Rectal smooth muscle tissue (tissue), 1 donor: Measurements from ENCODE around the gene SPATS1.

Source experiments
- H3K27ac ChIP-seq: one replicate; pipeline ENCODE4 v1.7.0; 2013; ENCODE audit warnings: low read depth, low read length, inconsistent platforms
- H3K27me3 ChIP-seq: one replicate; pipeline ENCODE4 v1.7.0; 2013; ENCODE audit warnings: low read length; ENCODE audit not compliant: control insufficient read depth, insufficient read depth
- H3K36me3 ChIP-seq: one replicate; pipeline ENCODE4 v1.7.0; 2013; ENCODE audit warnings: low read length; ENCODE audit not compliant: control insufficient read depth, insufficient read depth
- H3K4me1 ChIP-seq: one replicate; pipeline ENCODE4 v1.7.0; 2013; ENCODE audit warnings: low read length; ENCODE audit not compliant: control insufficient read depth, insufficient read depth
- H3K4me3 ChIP-seq: one replicate; pipeline ENCODE4 v1.7.0; 2013; ENCODE audit warnings: low read length
- H3K9ac ChIP-seq: one replicate; pipeline ENCODE4 v1.7.0; 2013; ENCODE audit warnings: low read length

SPATS1 gene

DNA sequence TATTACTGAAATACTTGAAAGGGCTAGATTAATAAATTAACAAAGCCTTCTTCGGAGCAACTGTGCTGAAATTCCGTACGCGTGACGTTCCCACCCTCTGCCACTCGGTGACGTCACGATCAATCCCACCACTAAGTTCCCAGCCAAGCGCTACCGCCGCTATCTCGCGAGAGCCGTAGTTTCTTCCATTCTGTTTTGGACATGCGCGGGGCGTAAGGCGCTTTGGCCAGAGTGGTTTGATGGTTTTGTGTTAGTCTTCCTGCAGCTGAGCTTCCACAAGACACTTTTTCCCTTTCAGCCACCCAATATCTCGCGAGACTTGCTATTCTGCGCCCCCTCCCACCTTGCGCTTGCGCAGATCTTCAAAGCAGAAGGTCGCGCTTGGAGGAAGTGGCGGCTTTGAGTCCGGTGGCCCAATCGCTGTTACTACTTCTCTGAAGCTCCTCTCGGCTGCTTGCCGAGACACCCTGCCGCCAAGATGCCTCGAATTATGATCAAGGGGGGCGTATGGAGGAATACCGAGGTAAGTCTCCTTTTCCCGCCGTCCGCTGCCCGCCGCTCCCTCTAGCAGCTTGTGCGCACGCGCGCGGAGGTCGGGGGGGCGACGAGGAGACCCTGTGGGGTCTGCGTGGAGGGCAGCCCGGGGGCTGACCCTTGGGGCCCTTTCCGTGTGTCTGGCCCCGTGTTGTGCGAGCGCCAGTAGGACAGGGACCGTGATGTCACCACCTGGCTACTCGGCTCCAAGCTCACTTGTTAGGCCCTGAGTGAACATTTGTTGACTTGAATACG, 45.1 kb downstream of the SPATS1 start, which contains the start of gene CDC5L:
Gene CDC5L, plus strand, starts transcription at position 361 of the 789 bp plus-strand sequence. Its CDS starts 118 bp downstream, at position 479.
- peaks cover 8% of the 10 kb centered on the region for H3K36me3 ChIP-seq
- H3K27me3 ChIP-seq: no peaks in the 10 kb centered on the region
- H3K4me1 ChIP-seq: peaks cover 16% of the 10 kb centered on the region
- peak within 1 kb of the TSS; percentile 88 for H3K27ac ChIP-seq
- peak within 1 kb of the TSS; percentile 96 for H3K4me3 ChIP-seq
- peak within 1 kb of the TSS; percentile 63 for H3K9ac ChIP-seq

DNA sequence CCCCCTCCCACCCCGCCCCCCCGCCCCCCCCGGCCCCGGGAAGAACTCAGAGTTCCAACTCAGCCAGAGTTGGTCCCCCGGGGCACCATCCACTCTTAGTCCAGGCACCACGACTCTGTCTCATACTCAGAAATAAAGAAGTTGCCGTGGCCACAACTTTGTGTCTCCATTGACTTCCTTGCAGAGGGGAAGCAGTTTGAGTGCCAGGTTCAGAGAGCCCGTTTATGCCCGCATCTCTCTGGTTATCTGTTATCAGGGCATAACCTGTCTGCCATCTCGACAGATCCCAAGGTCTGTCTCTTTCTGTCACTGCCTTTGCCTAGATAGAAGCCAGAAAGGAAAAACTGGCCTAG, 45.7 kb downstream of the SPATS1 start:
- Histone ChIP-seq H3K27ac (peak overlapping the region; percentile 88), H3K9ac (peak overlapping the region; percentile 63), H3K36me3 (peaks cover 11% of the 10 kb centered on the region)

DNA sequence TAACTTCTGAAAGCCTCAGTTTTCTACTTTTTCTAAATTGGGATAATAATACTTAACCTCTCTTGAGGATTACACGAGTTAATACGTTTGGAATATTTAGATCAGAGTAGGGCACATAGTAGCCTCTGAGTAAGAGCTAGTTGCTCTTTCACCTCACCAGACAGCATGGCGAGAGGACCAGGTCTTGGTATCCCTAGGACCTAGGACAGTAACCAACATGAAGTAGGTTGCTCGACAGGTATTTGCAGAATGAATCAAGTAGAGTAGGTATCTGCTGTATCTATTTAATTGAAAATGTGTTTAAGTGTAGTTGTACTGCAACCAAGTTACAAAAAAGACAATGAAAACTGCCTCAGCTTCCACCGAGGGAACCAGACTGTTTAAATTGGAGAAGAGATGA, 46.4 kb downstream of the SPATS1 start:
- Histone ChIP-seq H3K27me3 (no peaks in the 10 kb centered on the region), H3K9ac (no peak overlapping the region), H3K4me1 (peaks cover 16% of the 10 kb centered on the region), H3K4me3 (peak overlapping the region; percentile 96), H3K27ac (no peak overlapping the region), H3K36me3 (peaks cover 15% of the 10 kb centered on the region)

More for the DNA sequence above, 45.7 kb downstream of the SPATS1 start:
- Histone ChIP-seq H3K4me3 (peak overlapping the region; percentile 96), H3K4me1 (peaks cover 16% of the 10 kb centered on the region), H3K27me3 (no peaks in the 10 kb centered on the region)

DNA sequence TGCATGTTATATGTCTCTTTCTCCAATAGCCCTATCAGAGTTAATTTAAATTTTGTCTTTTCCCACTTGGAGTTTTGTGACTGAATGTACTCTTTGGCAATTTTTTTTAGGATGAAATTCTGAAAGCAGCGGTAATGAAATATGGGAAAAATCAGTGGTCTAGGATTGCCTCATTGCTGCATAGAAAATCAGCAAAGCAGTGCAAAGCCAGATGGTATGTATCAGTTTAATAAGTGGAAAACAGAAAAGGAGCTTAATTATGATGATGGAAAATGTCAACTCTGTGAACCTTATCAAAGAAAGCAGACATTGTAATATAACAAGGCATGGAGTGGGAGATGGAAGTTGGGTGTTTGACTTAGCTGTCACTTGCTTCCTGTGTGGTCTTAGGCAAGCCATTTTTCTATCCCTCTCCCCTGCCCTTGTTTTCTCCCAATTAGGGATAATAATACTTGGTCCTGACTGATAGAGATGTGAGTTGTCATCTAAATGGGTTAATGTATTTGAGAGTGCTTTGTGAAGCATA, 47.8 kb downstream of the SPATS1 start:
- Histone ChIP-seq H3K4me1 (peaks cover 16% of the 10 kb centered on the region), H3K27me3 (no peaks in the 10 kb centered on the region), H3K36me3 (peaks cover 20% of the 10 kb centered on the region), H3K4me3 (no peak overlapping the region), H3K9ac (no peak overlapping the region), H3K27ac (no peak overlapping the region)
